ENCODE results near the gene GMPR.
A peak's percentile ranks its signal among the peaks of the same experiment; 100 is the strongest.

DNA sequence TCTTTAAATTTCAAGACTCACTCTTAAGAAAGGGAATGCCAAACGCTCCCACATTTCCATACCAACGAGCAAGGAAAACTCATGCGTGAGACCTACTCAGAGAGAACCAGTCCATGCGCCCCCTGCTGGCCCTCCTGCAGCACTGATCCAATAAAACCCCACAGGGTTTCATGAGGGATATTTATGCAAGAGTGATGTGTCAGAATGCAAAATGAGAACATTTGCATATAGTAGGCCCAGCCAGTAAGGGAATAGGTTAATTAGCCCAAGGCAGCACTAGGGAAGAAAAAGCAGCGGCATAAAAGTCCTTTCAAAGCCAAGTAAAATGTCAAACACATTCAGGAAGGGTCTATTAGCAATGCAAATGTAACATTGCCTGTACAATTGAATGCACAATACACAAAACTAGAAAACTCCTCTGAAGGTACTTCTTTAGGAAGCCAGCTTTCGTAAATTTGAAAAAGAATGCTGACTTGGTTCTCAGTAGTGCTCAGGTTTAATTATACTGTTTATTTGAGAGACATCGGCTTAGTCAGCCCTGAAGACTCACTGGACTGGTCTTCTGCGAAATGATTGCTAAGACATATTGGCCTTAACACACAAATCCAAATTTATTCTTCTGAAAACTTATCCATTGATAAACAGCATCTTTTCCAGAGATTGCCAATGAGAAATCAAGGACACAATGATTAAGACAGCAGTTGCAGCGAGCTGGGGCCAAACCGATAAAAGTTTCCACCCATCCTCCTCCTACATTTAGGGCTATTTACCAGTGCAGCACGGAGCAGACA, 93.2 kb downstream of the GMPR start:
- TF ChIP-seq, protein P1, sequence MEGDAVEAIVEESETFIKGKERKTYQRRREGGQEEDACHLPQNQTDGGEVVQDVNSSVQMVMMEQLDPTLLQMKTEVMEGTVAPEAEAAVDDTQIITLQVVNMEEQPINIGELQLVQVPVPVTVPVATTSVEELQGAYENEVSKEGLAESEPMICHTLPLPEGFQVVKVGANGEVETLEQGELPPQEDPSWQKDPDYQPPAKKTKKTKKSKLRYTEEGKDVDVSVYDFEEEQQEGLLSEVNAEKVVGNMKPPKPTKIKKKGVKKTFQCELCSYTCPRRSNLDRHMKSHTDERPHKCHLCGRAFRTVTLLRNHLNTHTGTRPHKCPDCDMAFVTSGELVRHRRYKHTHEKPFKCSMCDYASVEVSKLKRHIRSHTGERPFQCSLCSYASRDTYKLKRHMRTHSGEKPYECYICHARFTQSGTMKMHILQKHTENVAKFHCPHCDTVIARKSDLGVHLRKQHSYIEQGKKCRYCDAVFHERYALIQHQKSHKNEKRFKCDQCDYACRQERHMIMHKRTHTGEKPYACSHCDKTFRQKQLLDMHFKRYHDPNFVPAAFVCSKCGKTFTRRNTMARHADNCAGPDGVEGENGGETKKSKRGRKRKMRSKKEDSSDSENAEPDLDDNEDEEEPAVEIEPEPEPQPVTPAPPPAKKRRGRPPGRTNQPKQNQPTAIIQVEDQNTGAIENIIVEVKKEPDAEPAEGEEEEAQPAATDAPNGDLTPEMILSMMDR (IDR thresholded peaks at IDR 0.05; ENCODE audit: insufficient read depth, low read length, poor library complexity, severe bottlenecking) = peak; percentile 100
- TF ChIP-seq EZH2phosphoT487 (conservative IDR thresholded peaks at IDR 0.05; ENCODE audit: low read length) = no peak

Data from SU-DHL-6 (cell line).